Activated CD4-positive, alpha-beta T cell treated with anti-CD3 and anti-CD28 coated beads for 36 hours (primary cell): ENCODE data around the gene TRPM3. TPM values are rescaled to one million over a fixed set of nuclear protein-coding genes. Genes with fewer than 3 reads are reported as not detected.
A peak's percentile ranks its signal among the peaks of the same experiment; 100 is the strongest.

Experiments used
- ATAC-seq: fragments of 200-7000 bp; cut with Tn5 transposase; one replicate; pipeline ENCODE4 v1.10.0; 2021; ENCODE audit warnings: mild to moderate bottlenecking, moderate library complexity
- CTCF ChIA-PET: fragments of 350-600 bp; sonication (Branson Sonifier 250); formaldehyde crosslinking; loops from one replicate; lab custom pipeline; 2021; ENCODE audit warnings: antibody characterized with exemption; lab: Charles Lee
- POLR2A ChIA-PET: fragments of 350-600 bp; sonication (Branson Sonifier 250); formaldehyde crosslinking; loops from one replicate; lab custom pipeline; 2021; ENCODE audit warnings: antibody characterized with exemption, inconsistent platforms; lab: Charles Lee
- DNase-seq: peaks from one replicate; pipeline ENCODE4 v3.0.0-alpha.2; 2020
- H3K27ac Mint-ChIP-seq: one replicate; pipeline ENCODE4 v1.8.0; 2021; ENCODE audit warnings: mixed read lengths
- H3K27me3 Mint-ChIP-seq: one replicate; pipeline ENCODE4 v1.8.0; 2021; ENCODE audit warnings: mixed read lengths
- H3K36me3 Mint-ChIP-seq: one replicate; pipeline ENCODE4 v1.8.0; 2021; ENCODE audit warnings: low read depth, mixed read lengths
- H3K4me1 Mint-ChIP-seq: one replicate; pipeline ENCODE4 v1.8.0; 2021; ENCODE audit warnings: mixed read lengths
- H3K4me3 Mint-ChIP-seq: one replicate; pipeline ENCODE4 v1.8.0; 2021; ENCODE audit warnings: mild to moderate bottlenecking, moderate library complexity, mixed read lengths
- H3K9me3 Mint-ChIP-seq: one replicate; pipeline ENCODE4 v1.8.0; 2021; ENCODE audit warnings: low read depth, mixed read lengths
- intact Hi-C, 2 experiments: fragments of 100-400 bp; cut with DNase I in 1 of 2; cut with micrococcal nuclease in 1 of 2; formaldehyde crosslinking; loops; one replicate each; pipeline versions ENCODE4 v1.14.2 to v1.15.1; 2022 to 2024; cut with DNase I, micrococcal nuclease
- total RNA-seq, 2 experiments: library from RNA; stranded (reverse); gene quantifications; one replicate each; pipeline ENCODE4 v1.2.3, GENCODE V29; 2021

TRPM3 gene
- total RNA-seq, 2 experiments from 2014 or later = not detected

DNA sequence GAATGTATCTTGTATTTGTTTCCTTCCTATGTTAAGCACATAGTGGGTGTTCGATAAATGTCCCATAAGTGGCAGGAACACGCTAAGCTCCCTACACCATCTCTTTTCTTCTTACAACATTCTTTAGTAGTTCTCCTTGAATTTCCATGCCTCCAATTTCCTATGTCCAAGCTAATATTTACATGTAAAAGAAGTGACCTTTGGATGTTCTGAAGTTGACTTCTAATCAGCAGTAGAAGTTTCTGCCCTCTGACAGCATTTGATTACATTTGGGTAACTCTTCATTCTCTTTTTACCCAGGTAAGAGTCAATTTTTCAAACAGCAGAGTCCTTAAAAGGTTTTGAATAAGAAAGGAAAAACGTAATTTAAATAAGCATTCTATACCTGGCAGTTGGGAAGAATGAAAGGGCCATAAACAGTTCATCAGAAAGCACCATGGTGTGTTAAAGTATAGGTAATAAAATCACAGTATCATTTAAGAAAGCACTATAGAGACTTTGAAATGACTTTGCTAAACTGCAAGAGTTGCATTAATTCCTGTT, 78.9 kb downstream of the TRPM3 start:
- H3K27ac Mint-ChIP-seq = no peak overlapping the region
- CTCF ChIA-PET = interaction anchor here (0.6 to 0.9 kb wide), 2 partner anchors 28 to 221 kb away, joined by 3 read pairs; no protein-coding TSS in a partner anchor

GRCh38 chr9:71037521-71037920, 83.9 kb downstream of the TRPM3 start:
- DNase-seq (no peak), ATAC-seq (no peak)
- POLR2A ChIA-PET = no interaction called here
- Mint-ChIP-seq H3K36me3 (no peaks in the 10 kb centered on the region), H3K27ac (no peak overlapping the region), H3K9me3 (no peaks in the 10 kb centered on the region), H3K4me1 (no peaks in the 10 kb centered on the region), H3K27me3 (no peaks in the 10 kb centered on the region), H3K4me3 (no peak overlapping the region)
- CTCF ChIA-PET = no interaction called here
- intact Hi-C loops = no loop called here

More for the DNA sequence above, 78.9 kb downstream of the TRPM3 start:
- intact Hi-C loops = no loop called here
- Mint-ChIP-seq H3K36me3 (no peaks in the 10 kb centered on the region), H3K4me3 (no peak overlapping the region), H3K4me1 (no peaks in the 10 kb centered on the region), H3K9me3 (no peaks in the 10 kb centered on the region), H3K27me3 (no peaks in the 10 kb centered on the region)
- ATAC-seq (no peak), DNase-seq (no peak)
- POLR2A ChIA-PET = no interaction called here

DNA sequence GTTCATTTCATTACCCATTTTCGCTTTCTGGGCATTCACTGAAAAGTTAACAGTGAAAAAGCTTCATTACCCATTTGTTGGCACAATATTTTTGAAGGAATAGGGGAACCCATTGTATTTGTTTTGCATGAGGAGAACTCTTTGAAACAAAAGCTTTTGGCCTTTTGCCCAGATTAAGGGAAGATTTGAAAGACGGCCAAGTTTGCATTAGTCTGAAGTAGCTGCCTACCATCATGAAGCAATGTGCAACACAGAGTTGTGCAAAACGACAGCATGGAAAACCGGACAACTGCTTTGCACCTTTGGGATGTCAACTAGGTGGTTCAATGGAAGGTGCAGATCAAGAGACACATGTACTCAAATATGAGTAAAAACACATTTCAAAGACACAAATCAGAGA, 84.9 kb downstream of the TRPM3 start:
- Mint-ChIP-seq H3K4me1 (no peaks in the 10 kb centered on the region), H3K27ac (no peak overlapping the region), H3K27me3 (no peaks in the 10 kb centered on the region), H3K36me3 (no peaks in the 10 kb centered on the region), H3K9me3 (no peaks in the 10 kb centered on the region), H3K4me3 (no peak overlapping the region)
- CTCF ChIA-PET = no interaction called here
- intact Hi-C loops = no loop called here
- ATAC-seq (no peak), DNase-seq (no peak)
- POLR2A ChIA-PET = no interaction called here

GRCh38 chr9:71032779-71033178, 88.6 kb downstream of the TRPM3 start:
- no peak for DNase-seq
- Mint-ChIP-seq H3K27me3 (no peaks in the 10 kb centered on the region), H3K9me3 (no peaks in the 10 kb centered on the region), H3K4me1 (no peaks in the 10 kb centered on the region), H3K4me3 (no peak overlapping the region), H3K36me3 (no peaks in the 10 kb centered on the region), H3K27ac (no peak overlapping the region)
- POLR2A ChIA-PET = no interaction called here
- CTCF ChIA-PET = no interaction called here
- no peak for ATAC-seq
- intact Hi-C loops = no loop called here

GRCh38 chr9:71025728-71026127, 95.7 kb downstream of the TRPM3 start:
- ChIA-PET CTCF (no interaction called here), POLR2A (no interaction called here)
- Mint-ChIP-seq H3K4me3 (no peak overlapping the region), H3K27ac (no peak overlapping the region), H3K36me3 (no peaks in the 10 kb centered on the region), H3K9me3 (no peaks in the 10 kb centered on the region), H3K4me1 (no peaks in the 10 kb centered on the region), H3K27me3 (peaks cover 2% of the 10 kb centered on the region)
- intact Hi-C loops = no loop called here
- no peak for ATAC-seq
- no peak for DNase-seq

DNA sequence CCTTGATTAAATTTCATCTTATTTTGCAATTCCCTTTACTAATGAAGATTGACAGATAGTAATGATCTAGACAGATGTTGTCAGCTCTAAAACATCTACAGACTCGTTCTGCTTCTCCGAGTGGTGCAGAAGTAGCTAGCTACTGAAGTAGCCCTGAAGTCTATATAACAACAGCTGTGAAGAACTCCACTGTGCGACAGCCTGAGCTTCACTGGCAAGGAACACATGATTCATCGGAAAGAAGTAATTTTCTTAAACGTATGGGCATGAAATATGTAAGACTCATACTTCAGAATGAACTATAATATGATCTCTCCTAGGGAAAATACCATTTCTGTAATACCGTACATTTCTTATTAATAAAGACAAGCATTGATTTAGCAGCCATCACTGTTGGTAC, 96.2 kb downstream of the TRPM3 start:
- Mint-ChIP-seq H3K9me3 (no peaks in the 10 kb centered on the region), H3K4me3 (no peak overlapping the region), H3K4me1 (no peaks in the 10 kb centered on the region), H3K36me3 (no peaks in the 10 kb centered on the region), H3K27ac (no peak overlapping the region), H3K27me3 (peaks cover 2% of the 10 kb centered on the region)
- no peak for DNase-seq
- CTCF ChIA-PET = no interaction called here
- POLR2A ChIA-PET = no interaction called here
- no peak for ATAC-seq
- intact Hi-C loops = no loop called here

- no peak for ATAC-seq
- Mint-ChIP-seq H3K4me3 (no peak overlapping the region), H3K4me1 (no peaks in the 10 kb centered on the region), H3K9me3 (peaks cover under 1% of the 10 kb centered on the region), H3K36me3 (no peaks in the 10 kb centered on the region), H3K27ac (no peak overlapping the region), H3K27me3 (no peaks in the 10 kb centered on the region)
- DNase-seq = no peak
- ChIA-PET CTCF (no interaction called here), POLR2A (no interaction called here)
- intact Hi-C loops = no loop called here
Observed at GRCh38 chr9:71010258-71010657, 111.2 kb downstream of the TRPM3 start.

- no peaks in the 10 kb centered on the region for H3K4me1 Mint-ChIP-seq
- ChIA-PET POLR2A (no interaction called here), CTCF (no interaction called here)
- intact Hi-C loops = no loop called here
- no peak overlapping the region for H3K27ac Mint-ChIP-seq
- H3K4me3 Mint-ChIP-seq = no peak overlapping the region
- H3K9me3 Mint-ChIP-seq = peaks cover 5% of the 10 kb centered on the region
- DNase-seq = no peak
- H3K36me3 Mint-ChIP-seq = no peaks in the 10 kb centered on the region
- no peaks in the 10 kb centered on the region for H3K27me3 Mint-ChIP-seq
- no peak for ATAC-seq
Observed at GRCh38 chr9:71005456-71005855, 116.0 kb downstream of the TRPM3 start.

- CTCF ChIA-PET = interaction anchor here (0.5 kb wide), 1 partner anchor 67 kb away, joined by 3 read pairs; no protein-coding TSS in a partner anchor
- H3K4me3 Mint-ChIP-seq = no peak overlapping the region
- peaks cover 5% of the 10 kb centered on the region for H3K9me3 Mint-ChIP-seq
- no peaks in the 10 kb centered on the region for H3K36me3 Mint-ChIP-seq
- no peaks in the 10 kb centered on the region for H3K27me3 Mint-ChIP-seq
- POLR2A ChIA-PET = no interaction called here
- no peak overlapping the region for H3K27ac Mint-ChIP-seq
- ATAC-seq = no peak
- no peaks in the 10 kb centered on the region for H3K4me1 Mint-ChIP-seq
- intact Hi-C loops = loop anchor here in 1 of 2 experiments (5.0 kb wide), 2 partner anchors 77 to 362 kb away; no protein-coding TSS in a partner anchor
- no peak for DNase-seq
Observed at GRCh38 chr9:71004196-71004595, 117.2 kb downstream of the TRPM3 start.

DNA sequence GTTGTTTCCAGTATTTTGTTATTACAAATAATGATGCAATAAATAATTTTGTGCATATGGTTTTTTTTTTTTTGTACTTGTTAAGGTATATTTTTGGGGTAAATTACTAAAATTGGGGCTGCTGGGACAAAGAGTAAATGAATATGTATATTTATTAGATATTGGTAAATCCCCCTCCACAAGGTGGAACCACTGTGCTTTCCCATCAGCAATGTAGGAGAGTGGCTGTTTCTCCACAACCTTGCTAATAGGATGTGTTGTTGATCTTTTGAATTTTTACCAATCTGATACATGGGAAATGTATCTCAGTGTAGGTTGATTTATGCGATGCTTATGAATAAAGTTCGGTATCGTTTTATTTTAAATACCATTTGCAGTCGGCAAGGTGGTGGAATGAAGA, 118.1 kb downstream of the TRPM3 start:
- Mint-ChIP-seq H3K9me3 (peaks cover 5% of the 10 kb centered on the region), H3K27me3 (peaks cover 3% of the 10 kb centered on the region), H3K4me3 (no peak overlapping the region), H3K4me1 (no peaks in the 10 kb centered on the region), H3K27ac (no peak overlapping the region), H3K36me3 (no peaks in the 10 kb centered on the region)
- POLR2A ChIA-PET = no interaction called here
- ATAC-seq (no peak), DNase-seq (no peak)
- intact Hi-C loops = loop anchor here in 1 of 2 experiments (5.0 kb wide), 2 partner anchors 76 to 361 kb away; no protein-coding TSS in a partner anchor
- CTCF ChIA-PET = interaction anchor here (1.3 kb wide), 1 partner anchor 363 kb away, joined by 4 read pairs; no protein-coding TSS in a partner anchor

GRCh38 chr9:71001780-71002386, 119.5 kb downstream of the TRPM3 start:
- Mint-ChIP-seq H3K27me3 (peaks cover 3% of the 10 kb centered on the region), H3K36me3 (no peaks in the 10 kb centered on the region), H3K4me3 (no peak overlapping the region), H3K9me3 (peaks cover 5% of the 10 kb centered on the region), H3K27ac (no peak overlapping the region), H3K4me1 (no peaks in the 10 kb centered on the region)
- ChIA-PET CTCF (interaction anchor here (0.5 to 1.3 kb wide), 3 partner anchors 212 to 362 kb away, joined by 3 to 5 read pairs (median 4); no protein-coding TSS in a partner anchor), POLR2A (no interaction called here)
- ATAC-seq = no peak
- intact Hi-C loops = loop anchor here (1.0 to 5.0 kb wide), 4 partner anchors 75 to 362 kb away; no protein-coding TSS in a partner anchor
- DNase-seq = peak; percentile 31

DNA sequence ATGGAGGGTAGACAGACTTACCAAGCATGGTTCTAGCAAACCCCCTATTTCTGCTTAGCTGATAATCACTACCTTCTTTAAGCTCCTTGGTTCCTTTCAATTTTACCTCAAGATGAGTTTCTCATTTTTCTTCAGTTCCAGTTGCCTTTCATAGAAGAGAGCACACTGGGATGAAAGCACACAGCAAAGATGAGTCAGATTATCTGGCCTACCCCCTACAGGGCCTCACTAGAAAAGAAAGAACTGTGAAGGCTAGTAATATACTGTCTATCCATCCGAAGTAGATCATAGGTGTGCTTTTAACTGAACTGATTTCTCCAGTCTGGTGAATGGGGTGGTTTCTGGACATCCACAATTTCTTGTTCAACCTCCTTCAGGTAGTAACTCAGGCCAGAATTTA, 122.5 kb downstream of the TRPM3 start:
- POLR2A ChIA-PET = no interaction called here
- CTCF ChIA-PET = no interaction called here
- Mint-ChIP-seq H3K27ac (no peak overlapping the region), H3K27me3 (peaks cover 3% of the 10 kb centered on the region), H3K36me3 (no peaks in the 10 kb centered on the region), H3K4me3 (no peak overlapping the region), H3K9me3 (no peaks in the 10 kb centered on the region), H3K4me1 (no peaks in the 10 kb centered on the region)
- DNase-seq = no peak
- no peak for ATAC-seq
- intact Hi-C loops = no loop called here
